Measurements from ENCODE around the gene ZNF610. TPM values are rescaled to one million over a fixed set of nuclear protein-coding genes. Genes with fewer than 3 reads are reported as not detected.
A peak's percentile ranks its signal among the peaks of the same experiment; 100 is the strongest.

ZNF610 gene
- total and polyA plus RNA-seq, 2 of the 13 experiments (the other 11 are each of a cell fraction or from before 2014, with no cell fraction given) = 0.32 to 0.69 TPM

DNA sequence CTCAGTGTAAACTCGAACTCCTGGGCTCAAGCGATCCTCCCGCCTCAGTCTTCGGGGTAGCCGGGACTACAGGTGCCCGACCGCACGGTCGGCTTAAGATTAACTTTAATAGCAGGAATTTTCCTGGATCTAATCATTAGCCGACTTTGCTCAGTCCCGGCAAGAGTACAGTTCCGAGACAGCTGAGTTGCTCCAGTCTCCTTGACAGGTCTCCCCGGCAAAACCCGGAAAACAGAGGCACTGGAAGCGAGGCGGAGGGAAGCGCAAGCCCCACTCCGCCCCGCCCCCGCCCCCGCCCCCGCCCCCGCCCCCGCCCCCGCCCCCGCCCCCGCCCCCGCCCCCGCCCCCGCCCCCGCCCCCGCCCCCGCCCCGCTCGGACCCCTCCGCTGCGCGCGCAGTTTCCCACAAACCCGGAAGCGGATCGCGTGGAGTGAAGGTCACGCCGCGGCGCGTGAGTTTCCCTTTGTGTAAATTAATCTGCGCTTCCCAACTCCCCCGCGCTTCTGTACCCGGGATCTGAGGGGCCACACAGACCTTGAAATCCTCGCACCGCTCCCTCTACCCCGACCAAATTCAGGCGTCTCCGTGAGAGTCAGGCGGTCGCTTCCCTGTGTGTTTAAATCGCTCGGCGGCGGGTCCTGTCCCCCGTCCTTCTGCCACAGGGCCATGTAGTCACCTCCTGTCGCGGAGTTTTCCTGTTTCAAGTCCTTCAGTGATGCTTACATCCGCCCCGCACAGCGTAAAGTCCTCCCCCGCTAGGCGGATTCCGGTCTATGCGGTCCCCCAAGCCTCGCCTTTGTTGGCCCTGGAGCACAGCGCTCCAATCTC lies 39.1 kb upstream of the ZNF610 start, which contains the start of gene ZNF480 (continued):
- TF ChIP-seq, protein P1, sequence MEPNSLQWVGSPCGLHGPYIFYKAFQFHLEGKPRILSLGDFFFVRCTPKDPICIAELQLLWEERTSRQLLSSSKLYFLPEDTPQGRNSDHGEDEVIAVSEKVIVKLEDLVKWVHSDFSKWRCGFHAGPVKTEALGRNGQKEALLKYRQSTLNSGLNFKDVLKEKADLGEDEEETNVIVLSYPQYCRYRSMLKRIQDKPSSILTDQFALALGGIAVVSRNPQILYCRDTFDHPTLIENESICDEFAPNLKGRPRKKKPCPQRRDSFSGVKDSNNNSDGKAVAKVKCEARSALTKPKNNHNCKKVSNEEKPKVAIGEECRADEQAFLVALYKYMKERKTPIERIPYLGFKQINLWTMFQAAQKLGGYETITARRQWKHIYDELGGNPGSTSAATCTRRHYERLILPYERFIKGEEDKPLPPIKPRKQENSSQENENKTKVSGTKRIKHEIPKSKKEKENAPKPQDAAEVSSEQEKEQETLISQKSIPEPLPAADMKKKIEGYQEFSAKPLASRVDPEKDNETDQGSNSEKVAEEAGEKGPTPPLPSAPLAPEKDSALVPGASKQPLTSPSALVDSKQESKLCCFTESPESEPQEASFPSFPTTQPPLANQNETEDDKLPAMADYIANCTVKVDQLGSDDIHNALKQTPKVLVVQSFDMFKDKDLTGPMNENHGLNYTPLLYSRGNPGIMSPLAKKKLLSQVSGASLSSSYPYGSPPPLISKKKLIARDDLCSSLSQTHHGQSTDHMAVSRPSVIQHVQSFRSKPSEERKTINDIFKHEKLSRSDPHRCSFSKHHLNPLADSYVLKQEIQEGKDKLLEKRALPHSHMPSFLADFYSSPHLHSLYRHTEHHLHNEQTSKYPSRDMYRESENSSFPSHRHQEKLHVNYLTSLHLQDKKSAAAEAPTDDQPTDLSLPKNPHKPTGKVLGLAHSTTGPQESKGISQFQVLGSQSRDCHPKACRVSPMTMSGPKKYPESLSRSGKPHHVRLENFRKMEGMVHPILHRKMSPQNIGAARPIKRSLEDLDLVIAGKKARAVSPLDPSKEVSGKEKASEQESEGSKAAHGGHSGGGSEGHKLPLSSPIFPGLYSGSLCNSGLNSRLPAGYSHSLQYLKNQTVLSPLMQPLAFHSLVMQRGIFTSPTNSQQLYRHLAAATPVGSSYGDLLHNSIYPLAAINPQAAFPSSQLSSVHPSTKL (CRISPR knock-in tag; IDR thresholded peaks at IDR 0.05) = no peak
- TF ChIP-seq SKI (IDR thresholded peaks at IDR 0.05; ENCODE audit: partially characterized antibody) (no peak), REXO4 (CRISPR knock-in tag; IDR thresholded peaks at IDR 0.05; ENCODE audit: borderline replicate concordance) (no peak), ZNF343 (CRISPR knock-in tag; IDR thresholded peaks at IDR 0.05) (no peak), ARID2 (CRISPR knock-in tag; IDR thresholded peaks at IDR 0.05; ENCODE audit: borderline replicate concordance) (no peak), YEATS4 (CRISPR knock-in tag; IDR thresholded peaks at IDR 0.05; ENCODE audit: borderline replicate concordance) (peak; percentile 44; the same call in 1 of the 2 replicates), SETDB1 (CRISPR knock-in tag; IDR thresholded peaks at IDR 0.05; ENCODE audit: borderline replicate concordance) (no peak), ZSCAN25 (CRISPR knock-in tag; IDR thresholded peaks at IDR 0.05) (no peak), FOXJ3 (CRISPR knock-in tag; IDR thresholded peaks at IDR 0.05; ENCODE audit: borderline replicate concordance) (no peak)
- TF ChIP-seq, protein P2, sequence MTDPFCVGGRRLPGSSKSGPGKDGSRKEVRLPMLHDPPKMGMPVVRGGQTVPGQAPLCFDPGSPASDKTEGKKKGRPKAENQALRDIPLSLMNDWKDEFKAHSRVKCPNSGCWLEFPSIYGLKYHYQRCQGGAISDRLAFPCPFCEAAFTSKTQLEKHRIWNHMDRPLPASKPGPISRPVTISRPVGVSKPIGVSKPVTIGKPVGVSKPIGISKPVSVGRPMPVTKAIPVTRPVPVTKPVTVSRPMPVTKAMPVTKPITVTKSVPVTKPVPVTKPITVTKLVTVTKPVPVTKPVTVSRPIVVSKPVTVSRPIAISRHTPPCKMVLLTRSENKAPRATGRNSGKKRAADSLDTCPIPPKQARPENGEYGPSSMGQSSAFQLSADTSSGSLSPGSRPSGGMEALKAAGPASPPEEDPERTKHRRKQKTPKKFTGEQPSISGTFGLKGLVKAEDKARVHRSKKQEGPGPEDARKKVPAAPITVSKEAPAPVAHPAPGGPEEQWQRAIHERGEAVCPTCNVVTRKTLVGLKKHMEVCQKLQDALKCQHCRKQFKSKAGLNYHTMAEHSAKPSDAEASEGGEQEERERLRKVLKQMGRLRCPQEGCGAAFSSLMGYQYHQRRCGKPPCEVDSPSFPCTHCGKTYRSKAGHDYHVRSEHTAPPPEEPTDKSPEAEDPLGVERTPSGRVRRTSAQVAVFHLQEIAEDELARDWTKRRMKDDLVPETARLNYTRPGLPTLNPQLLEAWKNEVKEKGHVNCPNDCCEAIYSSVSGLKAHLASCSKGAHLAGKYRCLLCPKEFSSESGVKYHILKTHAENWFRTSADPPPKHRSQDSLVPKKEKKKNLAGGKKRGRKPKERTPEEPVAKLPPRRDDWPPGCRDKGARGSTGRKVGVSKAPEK (CRISPR knock-in tag; IDR thresholded peaks at IDR 0.05; ENCODE audit: borderline replicate concordance) = no peak
- TF ChIP-seq, protein P3, sequence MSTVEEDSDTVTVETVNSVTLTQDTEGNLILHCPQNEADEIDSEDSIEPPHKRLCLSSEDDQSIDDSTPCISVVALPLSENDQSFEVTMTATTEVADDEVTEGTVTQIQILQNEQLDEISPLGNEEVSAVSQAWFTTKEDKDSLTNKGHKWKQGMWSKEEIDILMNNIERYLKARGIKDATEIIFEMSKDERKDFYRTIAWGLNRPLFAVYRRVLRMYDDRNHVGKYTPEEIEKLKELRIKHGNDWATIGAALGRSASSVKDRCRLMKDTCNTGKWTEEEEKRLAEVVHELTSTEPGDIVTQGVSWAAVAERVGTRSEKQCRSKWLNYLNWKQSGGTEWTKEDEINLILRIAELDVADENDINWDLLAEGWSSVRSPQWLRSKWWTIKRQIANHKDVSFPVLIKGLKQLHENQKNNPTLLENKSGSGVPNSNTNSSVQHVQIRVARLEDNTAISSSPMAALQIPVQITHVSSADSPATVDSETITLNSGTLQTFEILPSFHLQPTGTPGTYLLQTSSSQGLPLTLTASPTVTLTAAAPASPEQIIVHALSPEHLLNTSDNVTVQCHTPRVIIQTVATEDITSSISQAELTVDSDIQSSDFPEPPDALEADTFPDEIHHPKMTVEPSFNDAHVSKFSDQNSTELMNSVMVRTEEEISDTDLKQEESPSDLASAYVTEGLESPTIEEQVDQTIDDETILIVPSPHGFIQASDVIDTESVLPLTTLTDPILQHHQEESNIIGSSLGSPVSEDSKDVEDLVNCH (CRISPR knock-in tag; IDR thresholded peaks at IDR 0.05) = no peak
- TF ChIP-seq, protein P4, sequence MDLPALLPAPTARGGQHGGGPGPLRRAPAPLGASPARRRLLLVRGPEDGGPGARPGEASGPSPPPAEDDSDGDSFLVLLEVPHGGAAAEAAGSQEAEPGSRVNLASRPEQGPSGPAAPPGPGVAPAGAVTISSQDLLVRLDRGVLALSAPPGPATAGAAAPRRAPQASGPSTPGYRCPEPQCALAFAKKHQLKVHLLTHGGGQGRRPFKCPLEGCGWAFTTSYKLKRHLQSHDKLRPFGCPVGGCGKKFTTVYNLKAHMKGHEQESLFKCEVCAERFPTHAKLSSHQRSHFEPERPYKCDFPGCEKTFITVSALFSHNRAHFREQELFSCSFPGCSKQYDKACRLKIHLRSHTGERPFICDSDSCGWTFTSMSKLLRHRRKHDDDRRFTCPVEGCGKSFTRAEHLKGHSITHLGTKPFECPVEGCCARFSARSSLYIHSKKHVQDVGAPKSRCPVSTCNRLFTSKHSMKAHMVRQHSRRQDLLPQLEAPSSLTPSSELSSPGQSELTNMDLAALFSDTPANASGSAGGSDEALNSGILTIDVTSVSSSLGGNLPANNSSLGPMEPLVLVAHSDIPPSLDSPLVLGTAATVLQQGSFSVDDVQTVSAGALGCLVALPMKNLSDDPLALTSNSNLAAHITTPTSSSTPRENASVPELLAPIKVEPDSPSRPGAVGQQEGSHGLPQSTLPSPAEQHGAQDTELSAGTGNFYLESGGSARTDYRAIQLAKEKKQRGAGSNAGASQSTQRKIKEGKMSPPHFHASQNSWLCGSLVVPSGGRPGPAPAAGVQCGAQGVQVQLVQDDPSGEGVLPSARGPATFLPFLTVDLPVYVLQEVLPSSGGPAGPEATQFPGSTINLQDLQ (CRISPR knock-in tag; IDR thresholded peaks at IDR 0.05) = 0 out of 2 replicates have a peak, but pooled peaks have one; percentile 23

Measured in HepG2 (cell line).